ENCODE results near the gene SNRNP48.
A peak's percentile ranks its signal among the peaks of the same experiment; 100 is the strongest.

The SNRNP48 gene

DNA sequence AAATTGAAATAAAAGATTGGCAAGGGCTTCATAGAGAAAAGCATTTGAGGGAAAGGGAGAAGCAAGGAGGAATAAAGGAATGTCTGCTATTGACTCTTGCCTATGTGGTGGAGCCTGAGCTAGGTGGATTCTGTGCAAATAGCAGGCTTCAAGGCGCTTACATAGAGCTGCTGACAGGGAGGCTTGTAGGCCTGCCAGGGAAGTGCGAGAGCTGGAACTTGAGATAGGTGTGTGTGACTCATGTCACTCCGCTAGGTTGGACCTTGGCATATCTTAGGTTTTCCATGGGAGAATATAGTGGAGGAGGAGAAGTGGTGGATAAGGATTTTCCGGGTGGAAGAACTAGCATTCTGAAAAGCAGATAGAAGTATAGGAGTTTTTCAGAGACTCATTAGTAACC is 14.0 kb downstream of the SNRNP48 start:
- no peak for DNase-seq

DNA sequence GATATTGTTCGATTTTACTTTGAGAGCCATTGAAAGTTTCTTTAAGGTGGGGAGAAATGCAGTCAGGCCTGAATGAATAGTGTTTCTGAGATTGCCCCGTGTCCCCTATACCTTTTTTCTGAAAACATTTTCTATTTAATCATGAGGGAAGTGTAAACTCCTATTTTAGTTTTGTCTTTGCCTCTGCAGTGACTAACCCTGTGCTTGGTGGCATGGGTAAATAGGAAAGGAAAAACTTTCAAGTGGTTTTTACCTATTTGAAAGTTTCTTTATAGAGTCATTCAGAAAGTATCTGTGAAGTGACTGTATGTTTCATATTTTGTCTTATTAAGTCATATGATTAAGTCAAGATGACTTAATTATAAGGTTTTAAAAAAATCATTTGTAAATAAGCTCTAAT is 14.5 kb downstream of the SNRNP48 start:
- no peak for DNase-seq

DNA sequence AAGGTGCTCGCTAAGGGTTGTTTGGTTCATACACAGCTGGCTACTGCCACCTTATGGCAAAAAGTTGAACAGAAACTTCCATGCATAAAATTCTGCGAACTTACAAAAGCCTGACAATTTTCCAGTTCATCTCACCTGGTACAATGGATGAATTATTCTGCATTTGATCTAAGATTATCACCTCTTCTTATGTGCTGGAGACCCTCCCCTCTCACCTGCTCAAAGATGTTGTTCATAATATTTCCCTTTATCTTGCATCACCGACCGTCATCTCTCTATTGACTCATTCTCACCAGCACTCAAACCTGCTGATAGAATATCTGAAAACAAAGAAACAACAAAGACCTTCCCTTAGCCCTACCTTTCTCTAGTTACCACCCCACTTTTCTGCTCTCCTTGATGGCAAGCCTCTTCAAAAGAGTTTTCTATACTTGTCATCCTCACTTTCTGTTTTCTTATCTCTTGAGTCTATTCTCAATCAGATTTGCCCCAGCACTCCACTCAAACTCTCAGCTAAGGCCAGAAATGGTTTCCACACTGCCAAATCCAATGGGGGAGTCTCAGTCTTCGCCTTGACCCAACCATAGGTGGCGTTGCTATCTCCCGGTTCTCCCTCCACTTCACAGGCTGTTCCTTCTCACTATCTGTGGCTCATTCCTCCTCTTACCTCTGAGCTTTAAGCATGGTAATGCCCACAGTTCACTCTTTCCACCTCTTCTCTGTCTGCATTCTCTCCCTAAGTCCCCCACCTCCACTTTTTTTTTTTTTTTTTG is 25.8 kb downstream of the SNRNP48 start:
- peak; percentile 3 for DNase-seq

DNA sequence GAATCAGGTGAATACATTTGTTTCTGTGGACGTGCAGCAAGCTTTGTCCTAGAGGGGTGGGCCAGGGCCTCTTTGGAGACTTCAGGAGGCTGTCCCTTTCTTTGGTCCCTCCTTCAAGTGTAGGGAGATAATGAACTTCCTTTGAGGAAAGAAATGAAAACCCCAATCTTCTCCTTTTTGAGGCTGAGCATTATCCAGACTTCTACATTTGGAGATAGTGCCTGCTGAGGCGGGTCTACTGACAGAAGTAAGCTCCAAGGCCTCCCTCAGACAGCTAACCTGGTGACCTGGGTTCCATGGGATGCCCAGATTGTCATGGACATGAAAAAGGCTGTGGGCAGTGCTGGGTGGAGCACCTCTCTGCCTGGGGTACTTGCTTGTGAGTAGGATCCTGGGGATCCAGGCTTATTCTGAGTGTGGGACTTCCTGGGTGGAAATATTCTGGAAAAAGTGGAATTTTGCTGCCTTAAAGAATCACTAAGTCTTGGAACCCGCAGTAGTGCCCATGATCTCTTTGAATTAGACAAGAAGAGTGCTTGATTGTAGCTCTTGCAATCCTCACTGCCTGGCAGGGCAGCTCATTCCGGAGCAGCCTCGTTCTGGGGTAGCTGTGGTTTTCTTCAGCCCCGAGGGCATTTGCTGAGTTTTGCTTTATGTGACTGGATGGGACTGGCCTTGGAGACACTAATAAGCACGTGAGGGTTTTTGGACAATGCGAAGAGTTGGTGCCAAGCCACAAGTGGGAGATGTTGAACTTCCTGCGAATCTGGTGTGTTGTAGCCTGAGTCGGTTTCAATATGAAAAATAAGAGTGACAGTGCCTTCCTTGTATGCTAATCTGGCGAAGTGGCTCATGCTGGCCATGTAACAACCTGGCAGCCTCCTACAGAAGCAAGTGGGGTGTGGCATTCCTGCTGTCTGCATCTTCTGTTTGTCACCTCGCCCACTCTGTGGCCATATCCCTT is 28.1 kb downstream of the SNRNP48 start:
- DNase-seq, result peak; percentile 58

DNA sequence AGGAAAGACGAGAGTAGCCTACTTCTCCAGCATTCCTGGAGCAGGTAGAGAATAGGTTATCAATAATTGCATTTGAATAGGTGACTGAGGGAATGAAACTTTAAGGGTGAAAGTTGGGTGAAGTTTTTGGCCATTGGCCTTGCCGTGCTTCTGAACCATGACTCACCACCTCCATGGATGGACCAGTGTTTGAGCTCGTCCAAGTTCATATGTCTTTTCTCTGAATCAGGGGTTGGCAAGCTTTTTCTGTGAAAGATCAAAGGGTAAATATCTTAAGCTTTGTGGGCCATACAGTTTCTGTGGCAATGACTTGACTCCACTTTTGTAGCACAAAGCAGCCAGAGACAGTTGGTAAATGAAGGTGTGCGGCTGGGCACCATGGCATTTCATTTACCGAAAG is 31.8 kb downstream of the SNRNP48 start:
- DNase-seq, result no peak

DNA sequence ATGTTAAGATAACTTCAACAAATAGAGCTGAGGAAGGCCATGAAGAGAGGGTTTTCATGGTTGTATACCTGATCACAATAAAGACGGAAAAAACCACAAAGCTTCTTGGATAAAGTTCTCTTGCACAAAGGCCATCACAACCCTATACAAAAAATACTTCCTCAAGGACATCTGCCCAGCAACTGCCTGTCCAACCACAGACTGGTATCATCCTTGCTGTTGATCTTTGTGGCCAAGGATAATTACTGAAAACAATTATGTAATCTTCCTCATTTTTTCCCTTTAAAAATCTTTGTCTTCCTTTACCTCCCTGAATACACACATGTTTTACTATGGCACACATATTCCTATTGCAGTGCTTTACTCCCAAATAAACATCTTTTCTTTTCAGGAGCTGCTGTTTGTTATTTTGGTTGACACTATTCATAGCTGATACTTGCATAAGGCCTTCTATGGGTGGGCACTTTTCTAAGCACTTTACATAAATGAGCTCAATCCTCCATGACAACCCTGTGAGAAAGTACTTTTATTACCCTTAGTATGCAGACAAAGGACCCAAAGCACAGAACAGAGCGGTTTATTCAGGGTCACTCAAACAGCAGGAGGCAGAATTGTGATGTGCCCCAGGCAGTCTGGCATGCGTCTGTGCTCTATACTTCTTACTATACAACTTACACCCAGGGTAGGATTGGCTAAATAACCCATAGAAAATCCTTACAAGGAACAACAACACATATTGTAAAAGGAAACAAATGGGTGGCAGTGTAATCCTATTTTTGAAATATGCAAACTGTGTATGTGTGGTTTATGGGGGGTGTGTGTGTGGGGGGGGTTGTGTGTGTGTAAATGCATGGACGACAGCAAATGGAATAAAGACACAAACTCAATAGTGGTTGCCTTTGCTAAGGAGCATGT is 35.1 kb downstream of the SNRNP48 start:
- no peak for DNase-seq

DNA sequence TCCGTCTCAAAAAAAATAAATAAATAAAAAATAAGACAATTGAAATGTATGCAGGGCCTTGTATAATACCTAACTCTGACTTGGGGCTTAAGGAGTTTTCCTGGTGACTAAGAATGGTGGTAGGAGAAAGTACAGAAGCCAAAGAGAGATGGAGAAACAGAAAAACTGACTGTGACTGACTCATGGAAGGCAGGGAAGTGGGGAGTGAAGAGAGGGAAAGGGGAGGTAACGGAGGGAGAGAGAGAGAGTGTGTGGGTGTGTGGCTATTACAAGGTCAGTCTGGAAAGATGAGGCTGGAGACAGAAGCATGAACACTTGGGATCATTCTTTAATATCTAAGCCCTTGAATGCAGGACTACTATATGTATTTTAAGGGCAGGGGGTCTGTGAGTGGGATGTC is 38.5 kb downstream of the SNRNP48 start:
- no peak for DNase-seq

DNA sequence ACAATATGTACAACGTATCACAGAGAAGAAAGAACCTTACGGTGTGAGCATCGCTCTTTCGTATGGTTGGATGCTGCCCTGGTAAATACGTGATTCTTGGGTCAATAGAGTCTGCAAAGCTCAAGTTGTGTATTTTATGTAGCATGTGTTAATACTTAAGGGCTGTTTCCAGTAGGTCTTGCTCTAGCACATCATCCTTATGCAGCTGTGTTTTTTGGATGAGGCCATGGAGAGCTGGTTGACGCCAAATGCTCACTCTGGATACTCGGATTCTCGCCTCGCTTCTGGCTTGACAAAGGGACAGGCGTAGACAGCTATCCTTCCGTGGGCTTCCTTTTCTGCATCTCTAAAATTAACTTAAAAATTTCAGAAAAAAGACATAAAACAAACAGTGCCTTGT is 38.9 kb downstream of the SNRNP48 start:
- DNase-seq, result no peak

DNA sequence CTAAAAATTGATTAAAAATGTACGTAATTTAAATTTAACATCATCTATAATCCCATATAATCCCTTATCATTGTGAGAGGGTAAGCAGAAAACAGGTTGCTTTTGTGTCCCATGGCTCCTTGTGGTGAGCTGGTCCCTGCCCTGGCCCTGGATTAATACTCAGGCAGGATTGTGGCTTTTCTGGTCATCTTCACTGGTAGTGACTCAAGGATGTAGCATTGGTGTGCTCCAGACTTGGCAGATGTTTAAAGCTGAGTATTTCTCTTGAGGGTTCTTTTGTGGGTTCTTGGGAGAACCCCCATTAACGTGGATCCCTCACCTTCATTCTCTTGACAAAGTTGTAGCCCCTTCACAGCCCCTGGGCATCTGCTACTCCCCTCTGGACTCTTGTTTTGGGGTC is 39.3 kb downstream of the SNRNP48 start:
- no peak for DNase-seq

DNA sequence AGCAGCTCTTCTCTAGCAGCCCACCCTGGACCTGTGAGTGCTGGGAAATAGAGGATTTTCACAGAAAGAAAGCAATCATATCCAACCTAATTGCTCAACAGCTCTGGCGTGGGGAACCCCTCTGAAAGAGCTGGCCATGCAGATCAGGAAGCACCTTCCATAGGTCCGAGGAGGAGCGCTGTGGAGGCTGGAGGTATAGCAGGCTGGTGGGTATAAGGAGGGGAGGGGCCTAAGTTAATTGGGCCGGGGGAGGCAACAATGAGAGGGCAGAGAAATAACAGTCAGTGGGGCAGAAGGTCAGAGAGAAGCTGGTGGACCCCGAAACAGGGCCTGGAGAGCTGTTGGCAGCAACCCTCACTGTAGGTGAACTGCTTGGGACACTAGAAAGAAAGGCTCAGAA is 40.8 kb downstream of the SNRNP48 start:
- DNase-seq, result no peak

DNA sequence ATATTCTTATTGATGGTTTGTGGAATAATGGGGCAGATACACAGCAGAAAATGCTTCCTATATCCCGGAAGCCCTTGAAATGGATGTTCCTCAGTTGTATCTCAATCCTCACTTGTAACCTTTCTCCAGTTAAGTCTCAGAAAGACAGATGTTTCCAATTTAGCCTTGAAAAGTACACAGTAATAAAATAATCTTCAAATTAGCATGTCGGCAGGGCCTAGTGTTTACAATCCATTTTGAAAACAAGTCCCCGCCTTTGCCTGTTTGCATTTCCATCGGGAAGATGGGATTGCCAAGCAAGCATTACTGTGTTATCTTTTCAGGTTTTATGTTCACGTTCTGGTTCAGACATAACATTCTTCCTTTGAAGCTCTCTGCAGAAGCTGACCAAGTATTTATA is 41.5 kb downstream of the SNRNP48 start:
- DNase-seq, result no peak

DNA sequence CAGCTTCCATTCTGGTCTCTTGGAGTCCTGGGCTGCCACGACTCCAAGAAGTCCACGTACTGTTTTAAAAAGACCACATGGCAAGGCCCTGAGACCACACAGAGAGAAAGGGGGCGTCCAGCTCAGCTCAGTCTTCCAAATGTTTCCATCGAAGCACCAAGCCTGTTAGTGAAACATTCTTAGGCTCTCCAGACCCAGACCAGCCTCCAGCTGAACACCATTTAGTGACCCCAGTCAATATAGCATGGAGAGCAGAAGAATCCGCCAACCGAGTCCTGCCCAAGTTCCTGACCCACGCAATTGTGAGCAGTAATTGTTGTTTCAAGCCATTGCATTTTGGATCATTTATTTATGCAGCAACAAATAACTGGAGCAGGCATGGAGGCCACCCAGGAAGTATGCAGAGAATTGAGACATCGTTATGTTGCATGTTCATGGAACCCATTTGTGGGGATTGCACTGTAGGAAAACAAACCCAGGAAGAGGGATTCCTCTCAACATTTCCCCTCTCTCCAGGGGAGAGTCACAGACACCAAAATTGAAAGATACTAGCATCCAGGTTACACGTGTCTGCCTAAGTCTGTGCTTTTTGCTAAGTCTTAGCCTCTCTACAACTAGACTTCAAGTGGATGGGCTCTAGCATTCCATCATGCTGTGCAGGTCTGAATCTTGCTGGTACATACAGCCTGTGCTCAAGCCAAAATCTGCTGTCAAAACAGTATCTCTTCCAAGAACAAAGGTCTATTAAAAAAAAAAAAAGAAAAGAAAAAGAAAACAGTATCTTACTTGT is 42.7 kb downstream of the SNRNP48 start:
- no peak for DNase-seq

DNA sequence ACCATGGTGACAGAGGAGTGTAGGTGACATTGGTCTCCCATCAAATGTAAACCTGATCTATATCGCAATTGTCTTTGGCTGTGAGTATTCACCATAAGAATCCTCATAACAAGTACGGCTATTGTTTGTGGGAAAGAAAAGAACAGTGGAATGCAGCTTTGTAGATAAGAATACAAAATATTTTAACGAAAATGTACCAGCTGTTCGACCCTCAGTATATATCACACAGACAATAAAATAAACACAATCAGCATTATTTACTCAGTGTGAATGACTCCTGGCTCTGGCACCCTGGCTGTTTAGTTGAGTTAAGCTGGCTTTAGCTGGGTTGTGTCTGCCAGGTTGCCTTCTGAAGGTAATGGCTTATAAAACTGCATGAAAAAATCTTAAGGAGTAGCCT is 43.4 kb downstream of the SNRNP48 start:
- no peak for DNase-seq

DNA sequence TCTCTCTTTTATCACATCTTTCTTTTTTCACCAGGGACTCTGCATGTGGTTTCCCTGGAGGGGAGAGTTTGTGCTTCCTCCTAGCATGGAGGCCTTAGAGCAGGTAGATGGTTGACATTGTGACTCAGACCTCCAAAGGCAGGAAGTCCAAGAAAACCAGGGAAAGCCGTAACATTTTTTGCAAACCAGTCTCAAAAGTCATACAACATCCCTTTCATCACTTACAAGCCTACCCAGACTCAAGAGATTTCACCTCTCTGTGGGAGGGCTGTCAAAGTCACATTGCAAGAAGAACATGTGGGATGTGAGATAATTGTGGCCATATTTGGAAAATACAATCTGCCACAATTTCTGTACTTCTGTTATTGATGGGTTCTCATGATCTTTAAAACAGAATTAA is 46.2 kb downstream of the SNRNP48 start:
- no peak for DNase-seq

DNA sequence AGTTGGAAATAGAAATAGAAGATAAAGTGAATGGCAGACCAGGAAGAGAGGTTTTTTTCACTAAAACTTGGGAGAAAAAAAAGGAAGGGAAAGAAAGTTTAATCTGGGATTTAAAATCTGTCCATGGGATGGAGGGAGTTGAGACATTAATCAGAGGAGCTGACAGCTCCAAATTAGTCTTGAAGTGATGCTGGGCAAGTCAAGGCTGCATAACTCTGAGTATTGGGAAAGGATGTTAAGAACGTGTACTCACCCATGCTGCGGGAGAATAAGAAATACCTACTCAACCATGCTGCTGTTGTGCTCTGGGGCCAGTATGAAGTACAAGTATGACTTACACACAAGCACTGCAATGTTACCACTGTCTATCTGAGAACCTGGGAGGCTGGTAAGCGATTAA is 47.5 kb downstream of the SNRNP48 start:
- DNase-seq, result no peak

DNA sequence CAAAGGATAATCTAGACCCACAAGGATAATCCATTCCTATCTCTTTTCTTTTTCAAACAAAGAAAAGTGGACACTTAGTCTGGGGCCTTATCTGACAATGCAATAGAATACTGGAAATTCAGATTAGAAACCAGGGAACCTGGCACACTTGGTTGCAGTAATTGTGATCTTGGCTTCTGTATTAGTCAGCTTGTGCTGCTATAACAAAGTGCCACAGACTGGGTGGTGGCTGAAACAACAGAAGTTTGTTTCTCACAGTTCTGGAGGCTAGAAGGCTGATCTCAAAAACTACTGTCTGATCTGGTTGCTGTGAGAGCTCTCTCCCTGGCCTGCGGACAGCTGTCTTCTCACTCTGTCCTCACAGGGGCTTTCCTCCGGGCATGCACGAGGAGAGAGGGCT is 49.4 kb downstream of the SNRNP48 start:
- no peak for DNase-seq

DNA sequence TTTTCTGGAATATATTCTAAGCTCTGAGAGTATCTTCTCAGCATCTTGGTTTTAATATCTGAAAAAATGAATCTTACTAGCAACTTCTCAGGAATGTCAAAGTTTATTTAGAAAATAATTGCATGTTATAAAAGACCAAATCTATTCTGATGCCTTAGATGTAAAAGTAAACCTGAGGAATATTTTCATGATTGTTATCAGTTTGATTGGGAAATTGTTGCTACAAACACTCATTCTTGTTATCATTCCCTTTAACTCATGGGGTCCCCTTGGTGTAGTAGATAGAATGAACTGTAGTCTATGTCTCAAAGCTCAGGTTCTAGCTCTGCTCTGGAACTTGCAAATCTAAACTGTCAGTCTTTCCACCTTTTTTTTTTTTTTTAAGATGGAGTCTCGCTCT is 50.0 kb downstream of the SNRNP48 start:
- DNase-seq, result no peak

DNA sequence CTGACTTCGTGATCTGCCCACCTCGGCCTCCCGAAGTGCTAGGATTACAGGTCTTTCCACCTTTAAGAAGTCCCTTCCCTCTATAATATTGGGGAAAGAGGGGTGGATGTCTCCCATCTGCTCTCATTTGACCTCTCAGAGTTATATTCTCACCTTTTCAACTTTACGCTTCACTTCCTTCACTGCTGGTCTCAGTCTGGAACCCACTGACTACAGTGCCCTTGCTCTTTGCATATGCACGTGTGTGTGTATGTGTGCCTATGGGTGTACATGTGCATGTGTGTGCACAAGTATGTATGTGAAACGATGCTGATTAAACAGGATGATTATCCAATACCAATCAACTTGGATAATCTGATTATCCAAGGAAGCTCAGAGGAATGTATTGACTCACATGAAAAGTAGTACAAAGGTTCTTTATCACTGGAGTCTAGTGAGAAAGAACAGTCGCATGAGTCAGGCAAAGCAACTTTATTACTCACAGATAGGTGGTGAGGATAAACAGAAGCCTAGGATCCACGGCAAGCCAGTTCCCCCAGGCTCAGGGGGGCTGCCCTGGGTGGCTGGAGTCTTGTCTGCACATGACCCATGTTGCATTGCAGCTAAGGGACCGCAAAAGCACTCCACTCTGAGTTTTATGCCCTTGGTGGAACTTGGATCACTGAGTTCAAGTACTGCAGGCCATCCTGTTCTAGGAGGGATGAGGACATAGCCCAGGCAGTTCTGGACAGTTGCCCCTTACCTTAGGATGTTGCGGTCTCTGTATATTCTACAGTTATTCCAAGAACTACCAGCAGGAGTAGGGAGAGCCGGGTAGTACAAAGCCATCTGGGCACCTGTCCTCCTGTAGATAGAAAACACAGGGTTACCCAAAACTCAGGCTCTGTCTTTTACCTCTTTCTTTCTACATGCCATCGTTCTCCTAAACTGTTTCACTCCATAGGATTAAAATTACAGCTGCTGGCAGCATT is 50.9 kb downstream of the SNRNP48 start:
- no peak for DNase-seq

DNA sequence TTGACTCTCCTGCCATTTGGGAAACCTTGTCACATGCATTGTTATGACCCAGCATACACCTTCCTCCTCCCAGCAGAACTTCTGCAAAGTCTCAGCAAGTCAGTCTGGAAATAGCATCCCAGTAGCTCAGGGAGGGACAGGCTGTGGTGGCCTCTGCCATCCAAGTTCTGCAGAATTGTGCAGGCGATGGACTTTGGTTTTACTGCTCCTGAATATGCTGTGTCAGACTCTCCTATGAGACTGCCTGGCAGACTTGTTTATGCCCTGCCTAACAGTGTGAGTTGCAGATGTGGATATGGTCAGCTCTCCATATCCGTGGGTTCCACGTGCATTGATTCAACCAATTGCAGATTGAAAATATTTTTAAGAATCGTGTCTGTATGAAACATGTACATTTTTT is 52.8 kb downstream of the SNRNP48 start:
- DNase-seq, result no peak

DNA sequence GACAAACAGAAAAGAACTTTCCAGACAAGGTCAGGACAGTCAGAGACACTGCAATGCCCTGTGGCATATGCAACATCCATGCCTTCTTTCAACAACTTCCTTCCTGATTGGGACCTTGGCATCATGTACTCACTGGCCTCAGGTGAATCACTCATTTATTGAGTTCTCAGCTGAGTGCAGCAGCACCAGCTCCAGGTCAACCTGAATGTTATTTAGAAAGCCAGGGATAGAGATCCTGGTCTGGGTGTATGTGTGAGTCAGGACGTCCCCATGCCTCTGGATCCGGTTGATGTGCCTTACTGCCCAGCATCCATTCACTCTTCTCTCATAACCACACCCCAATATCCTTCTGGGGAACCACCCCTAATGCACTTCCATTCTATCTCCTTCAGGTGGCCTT is 54.4 kb downstream of the SNRNP48 start:
- DNase-seq, result no peak

DNA sequence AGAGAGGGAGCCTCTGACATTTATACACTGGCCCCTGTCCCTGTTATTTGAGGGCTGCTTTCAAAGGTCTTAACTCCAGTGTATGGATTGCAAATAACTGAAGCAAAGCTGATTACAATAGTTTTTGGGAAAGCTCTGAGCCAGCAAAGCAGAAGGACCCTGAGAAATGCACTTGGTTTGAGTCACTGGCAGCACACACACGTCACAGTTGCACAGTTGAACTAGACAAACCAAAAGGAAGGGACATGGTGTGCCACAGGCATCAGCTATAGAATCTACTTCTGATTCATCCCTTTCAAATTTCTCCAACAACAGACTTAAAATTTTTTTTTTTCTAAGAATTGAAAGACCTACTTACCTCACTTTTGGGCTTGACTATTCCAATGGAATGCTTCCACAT is 56.4 kb downstream of the SNRNP48 start:
- DNase-seq, result no peak

Data from DMS79 (cell line).